ENCODE data around the gene AXL. TPM values are rescaled to one million over a fixed set of nuclear protein-coding genes. Genes with fewer than 3 reads are reported as not detected.

Gene AXL
- total and polyA plus RNA-seq, 5 donors = 12.3 to 43.6 (median 37.8) TPM

GRCh38 chr19:41214161-41214560, 4.9 kb upstream of the AXL start:
- peak in 1 of 3 donors; percentile 15 for DNase-seq
- Histone ChIP-seq H3K4me1 (ENCODE audit: control insufficient read depth, insufficient read depth, low read length) (peaks cover 2% of the 10 kb centered on the region), H3K27me3 (ENCODE audit: control insufficient read depth, insufficient read depth) (no peaks in the 10 kb centered on the region), H3K9me3 (ENCODE audit: control insufficient read depth, low read length) (no peaks in the 10 kb centered on the region), H3K27ac (ENCODE audit: low read length) (no peak overlapping the region), H3K4me3 (ENCODE audit: low read length) (no peak overlapping the region)
- 95% methylated on average over 1 of the region's 1 CpG for WGBS
- intact Hi-C loops (cut with DNase I) = loop anchor here in 1 of 4 donors (5.0 kb wide), 1 partner anchor 88 kb away; no protein-coding TSS in a partner anchor
- ATAC-seq = no peak

- intact Hi-C loops (cut with DNase I) = loop anchor here in 1 of 4 donors (2.0 kb wide), 1 partner anchor 45 kb away; no protein-coding TSS in a partner anchor
- no peaks in the 10 kb centered on the region for H3K9me3 ChIP-seq (ENCODE audit: control insufficient read depth, low read length)
- H3K27me3 ChIP-seq (ENCODE audit: control insufficient read depth, insufficient read depth) = no peaks in the 10 kb centered on the region
- no peak for DNase-seq
- WGBS = 70% methylated on average over 7 of the region's 7 CpGs
- peaks cover 2% of the 10 kb centered on the region for H3K4me1 ChIP-seq (ENCODE audit: control insufficient read depth, insufficient read depth, low read length)
- ATAC-seq = no peak
- no peak overlapping the region for H3K4me3 ChIP-seq (ENCODE audit: low read length)
- H3K27ac ChIP-seq (ENCODE audit: low read length) = peak overlapping the region; percentile 68
Observed at GRCh38 chr19:41217741-41218140, 1.3 kb upstream of the AXL start.

- intact Hi-C loops (cut with DNase I) = loop anchor here in 1 of 4 donors (2.0 kb wide), 1 partner anchor 45 kb away; no protein-coding TSS in a partner anchor
- no peak for ATAC-seq
Observed at GRCh38 chr19:41218249-41218614, 791 bp upstream of the AXL start.

GRCh38 chr19:41219924-41220567, 1.0 kb downstream of the AXL start:
- Histone ChIP-seq H3K27me3 (ENCODE audit: control insufficient read depth, insufficient read depth) (no peaks in the 10 kb centered on the region), H3K9me3 (ENCODE audit: control insufficient read depth, low read length) (no peaks in the 10 kb centered on the region), H3K27ac (ENCODE audit: low read length) (peak overlapping the region; percentile 68), H3K4me1 (ENCODE audit: control insufficient read depth, insufficient read depth, low read length) (peaks cover 2% of the 10 kb centered on the region), H3K4me3 (ENCODE audit: low read length) (peak overlapping the region; percentile 60)
- DNase-seq (peak; percentile 80 to 84 (median 82)), ATAC-seq (peak; percentile 4 to 41)
- WGBS = 22% methylated on average over 16 of the region's 16 CpGs
- intact Hi-C loops (cut with DNase I) = loop anchor here in 2 of 4 donors (2.0 to 5.0 kb wide), 2 partner anchors 37 to 43 kb away; no protein-coding TSS in a partner anchor

More at GRCh38 chr19:41218249-41218614, 791 bp upstream of the AXL start:
- WGBS = 66% methylated on average over 7 of the region's 7 CpGs
- H3K9me3 ChIP-seq (ENCODE audit: control insufficient read depth, low read length) = no peaks in the 10 kb centered on the region
- H3K4me3 ChIP-seq (ENCODE audit: low read length) = peak overlapping the region; percentile 60
- H3K4me1 ChIP-seq (ENCODE audit: control insufficient read depth, insufficient read depth, low read length) = peaks cover 2% of the 10 kb centered on the region
- H3K27ac ChIP-seq (ENCODE audit: low read length) = peak overlapping the region; percentile 68
- no peaks in the 10 kb centered on the region for H3K27me3 ChIP-seq (ENCODE audit: control insufficient read depth, insufficient read depth)
- DNase-seq = no peak

GRCh38 chr19:41220811-41221210, 1.8 kb downstream of the AXL start:
- H3K27ac ChIP-seq (ENCODE audit: low read length) = peak overlapping the region; percentile 68
- intact Hi-C loops (cut with DNase I) = loop anchor here in 1 of 4 donors (5.0 kb wide), 1 partner anchor 36 kb away; no protein-coding TSS in a partner anchor
- peaks cover 2% of the 10 kb centered on the region for H3K4me1 ChIP-seq (ENCODE audit: control insufficient read depth, insufficient read depth, low read length)
- no peaks in the 10 kb centered on the region for H3K9me3 ChIP-seq (ENCODE audit: control insufficient read depth, low read length)
- no peak for DNase-seq
- no peaks in the 10 kb centered on the region for H3K27me3 ChIP-seq (ENCODE audit: control insufficient read depth, insufficient read depth)
- peak overlapping the region; percentile 60 for H3K4me3 ChIP-seq (ENCODE audit: low read length)
- 60% methylated on average over 9 of the region's 9 CpGs for WGBS
- ATAC-seq = no peak

GRCh38 chr19:41221514-41222205, 2.6 kb downstream of the AXL start:
- H3K4me1 ChIP-seq (ENCODE audit: control insufficient read depth, insufficient read depth, low read length) = peaks cover 5% of the 10 kb centered on the region
- 85% methylated on average over 20 of the region's 20 CpGs for WGBS
- H3K4me3 ChIP-seq (ENCODE audit: low read length) = no peak overlapping the region
- DNase-seq (peak in 1 of 3 donors; percentile 47), ATAC-seq (no peak)
- H3K27me3 ChIP-seq (ENCODE audit: control insufficient read depth, insufficient read depth) = no peaks in the 10 kb centered on the region
- no peak overlapping the region for H3K27ac ChIP-seq (ENCODE audit: low read length)
- intact Hi-C loops (cut with DNase I) = loop anchor here in 1 of 4 donors (5.0 kb wide), 1 partner anchor 36 kb away; no protein-coding TSS in a partner anchor
- H3K9me3 ChIP-seq (ENCODE audit: control insufficient read depth, low read length) = no peaks in the 10 kb centered on the region

- Histone ChIP-seq H3K27me3 (ENCODE audit: control insufficient read depth, insufficient read depth) (no peaks in the 10 kb centered on the region), H3K27ac (ENCODE audit: low read length) (no peak overlapping the region), H3K4me1 (ENCODE audit: control insufficient read depth, insufficient read depth, low read length) (peaks cover 5% of the 10 kb centered on the region), H3K4me3 (ENCODE audit: low read length) (no peak overlapping the region), H3K9me3 (ENCODE audit: control insufficient read depth, low read length) (no peaks in the 10 kb centered on the region)
- ATAC-seq (no peak), DNase-seq (peak in 1 of 3 donors; percentile 36)
- WGBS = 71% methylated on average over 10 of the region's 10 CpGs
- intact Hi-C loops (cut with DNase I) = loop anchor here in 1 of 4 donors (5.0 kb wide), 1 partner anchor 35 kb away; no protein-coding TSS in a partner anchor
Observed at GRCh38 chr19:41222240-41222639, 3.2 kb downstream of the AXL start.

- no peak overlapping the region for H3K4me3 ChIP-seq (ENCODE audit: low read length)
- DNase-seq (peak in 1 of 3 donors; percentile 55), ATAC-seq (no peak)
- no peak overlapping the region for H3K27ac ChIP-seq (ENCODE audit: low read length)
- WGBS = 46% methylated on average over 8 of the region's 8 CpGs
- no peaks in the 10 kb centered on the region for H3K27me3 ChIP-seq (ENCODE audit: control insufficient read depth, insufficient read depth)
- no peaks in the 10 kb centered on the region for H3K9me3 ChIP-seq (ENCODE audit: control insufficient read depth, low read length)
- H3K4me1 ChIP-seq (ENCODE audit: control insufficient read depth, insufficient read depth, low read length) = peaks cover 3% of the 10 kb centered on the region
- intact Hi-C loops (cut with DNase I) = loop anchor here in 1 of 4 donors (5.0 kb wide), 1 partner anchor 34 kb away; no protein-coding TSS in a partner anchor
Observed at GRCh38 chr19:41223431-41224234, 4.6 kb downstream of the AXL start.

GRCh38 chr19:41224632-41225031, 5.6 kb downstream of the AXL start:
- H3K27ac ChIP-seq (ENCODE audit: low read length) = no peak overlapping the region
- no peaks in the 10 kb centered on the region for H3K9me3 ChIP-seq (ENCODE audit: control insufficient read depth, low read length)
- intact Hi-C loops (cut with DNase I) = loop anchor here in 1 of 4 donors (5.0 kb wide), 1 partner anchor 33 kb away; no protein-coding TSS in a partner anchor
- peaks cover 3% of the 10 kb centered on the region for H3K4me1 ChIP-seq (ENCODE audit: control insufficient read depth, insufficient read depth, low read length)
- DNase-seq (peak in 1 of 3 donors; percentile 11), ATAC-seq (no peak)
- H3K27me3 ChIP-seq (ENCODE audit: control insufficient read depth, insufficient read depth) = no peaks in the 10 kb centered on the region
- 92% methylated on average over 7 of the region's 7 CpGs for WGBS
- H3K4me3 ChIP-seq (ENCODE audit: low read length) = no peak overlapping the region

GRCh38 chr19:41225238-41226052, 6.4 kb downstream of the AXL start:
- ATAC-seq = peak; percentile 57 to 82

More at GRCh38 chr19:41225238-41226052, 6.4 kb downstream of the AXL start:
- intact Hi-C loops (cut with DNase I) = no loop called here
- Histone ChIP-seq H3K27ac (ENCODE audit: low read length) (peak overlapping the region; percentile 72), H3K4me1 (ENCODE audit: control insufficient read depth, insufficient read depth, low read length) (peaks cover 3% of the 10 kb centered on the region), H3K4me3 (ENCODE audit: low read length) (peak overlapping the region; percentile 52), H3K9me3 (ENCODE audit: control insufficient read depth, low read length) (no peaks in the 10 kb centered on the region), H3K27me3 (ENCODE audit: control insufficient read depth, insufficient read depth) (no peaks in the 10 kb centered on the region)
- DNase-seq = peak; percentile 70 to 75 (median 74)
- 48% methylated on average over 29 of the region's 29 CpGs for WGBS
